H1 (cell line): ENCODE data around the gene EVI5.
"Not testable (repeated sequence)": the region's sequence is repeated elsewhere in the genome, so short reads cannot be mapped to it uniquely, and the experiment has no call there.

Experiments used
- CEBPB ChIP-seq: IDR thresholded peaks from 2 replicates; pipeline ENCODE4 v1.6.1; 2012; ENCODE audit warnings: low read depth, low read length
- MAFK ChIP-seq: IDR thresholded peaks from 2 replicates; pipeline ENCODE4 v1.6.1; 2012; ENCODE audit warnings: low read depth, mild to moderate bottlenecking, improper control_type of control experiment, low read length
- NRF1 ChIP-seq: IDR thresholded peaks from 2 replicates; pipeline ENCODE4 v1.6.1; 2011; ENCODE audit warnings: mild to moderate bottlenecking, low read depth, low read length, improper control_type of control experiment
- TBP ChIP-seq: IDR thresholded peaks from 2 replicates; pipeline ENCODE4 v1.6.1; 2011; ENCODE audit warnings: low read depth, low read length, improper control_type of control experiment
- TEAD4 ChIP-seq: IDR thresholded peaks from 2 replicates; pipeline ENCODE4 v1.6.1; 2012; ENCODE audit warnings: low read depth, low read length, inconsistent platforms, mixed read lengths

DNA sequence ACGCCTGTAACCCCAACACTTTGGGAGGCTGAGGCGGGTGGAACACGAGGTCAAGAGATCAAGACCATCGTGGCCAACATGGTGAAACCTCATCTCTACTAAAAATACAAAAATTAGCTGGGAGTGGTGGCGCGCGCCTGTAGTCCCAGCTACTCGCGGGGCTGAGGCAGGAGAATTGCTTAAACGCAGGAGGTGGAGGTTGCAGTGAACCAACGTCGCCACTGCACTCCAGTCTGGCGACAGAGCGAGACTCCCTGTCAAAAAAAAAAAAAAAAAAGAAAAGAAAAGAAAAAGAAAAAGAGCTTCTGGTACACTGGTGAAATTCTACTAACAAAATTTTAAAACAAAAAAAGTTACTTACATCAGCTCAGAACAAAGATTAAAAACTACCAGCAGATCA, 1.4 kb downstream of the EVI5 start:
- TF ChIP-seq TEAD4, NRF1, TBP, CEBPB, MAFK: not testable (repeated sequence)
